ENCODE results near the gene TBC1D1. TPM values are rescaled to one million over a fixed set of nuclear protein-coding genes. Genes with fewer than 3 reads are reported as not detected.

The TBC1D1 gene
- total RNA-seq, 1 experiment from 2014 or later: 56.0 TPM

GRCh38 chr4:37958932-37959331 lies 68.0 kb downstream of the TBC1D1 start:
- intact Hi-C loops (cut with micrococcal nuclease; ENCODE audit: unreplicated experiment) (no loop called here), in situ Hi-C loops (cut with HindIII; ENCODE audit: low pct_unique_long_range_greater_than_20kb, low sequenced_read_pairs) (no loop called here)
- ATAC-seq (no peak), DNase-seq (ENCODE audit: low read depth, low spot score) (no peak)
- H3K36me3 ChIP-seq (ENCODE audit: control insufficient read depth, insufficient read depth, low read length): no peaks in the 10 kb centered on the region
- H3K27me3 ChIP-seq (ENCODE audit: control insufficient read depth, insufficient read depth, low read length): no peaks in the 10 kb centered on the region
- ChIA-PET POLR2A (no interaction called here), CTCF (no interaction called here)
- BruUV-seq (replicated peaks): no TSS peak
- no peak for TF ChIP-seq TCF7L2 (IDR thresholded peaks at IDR 0.05; ENCODE audit: low read depth, low read length)
- TF ChIP-seq SIN3A (IDR thresholded peaks at IDR 0.05; ENCODE audit: borderline replicate concordance, insufficient read depth, low read depth, low read length): no peak
- no peak for TF ChIP-seq CTCF (IDR thresholded peaks at IDR 0.05)
- no peak for TF ChIP-seq REST (IDR thresholded peaks at IDR 0.05; ENCODE audit: insufficient read depth in 1 of 2, low read depth in 2 of 2, low read length in 1 of 2)
- TF ChIP-seq POLR2AphosphoS5 (IDR thresholded peaks at IDR 0.05; ENCODE audit: low read depth, low read length): no peak
- no peak overlapping the region for H3K27ac ChIP-seq (ENCODE audit: low read length)
- H3K9me3 ChIP-seq (ENCODE audit: control insufficient read depth, insufficient read depth, low read depth, low read length): no peaks in the 10 kb centered on the region
- no peak overlapping the region for H3K4me3 ChIP-seq (ENCODE audit: low read depth in 2 of 2, low read length in 2 of 2)
- no peaks in the 10 kb centered on the region for H3K4me1 ChIP-seq (ENCODE audit: control insufficient read depth, insufficient read depth, low read length)

GRCh38 chr4:37960098-37960497 lies 69.2 kb downstream of the TBC1D1 start, which contains the start of gene PTTG2:
Gene PTTG2 (plus strand): TSS chr4:37960398. CDS start chr4:37960435, 37 bp downstream.
- DNase-seq (ENCODE audit: low read depth, low spot score): no peak
- Histone ChIP-seq H3K27ac (ENCODE audit: low read length) (no peak within 1 kb of the TSS), H3K27me3 (ENCODE audit: control insufficient read depth, insufficient read depth, low read length) (no peaks in the 10 kb centered on the region), H3K36me3 (ENCODE audit: control insufficient read depth, insufficient read depth, low read length) (no peaks in the 10 kb centered on the region), H3K4me3 (ENCODE audit: low read depth in 2 of 2, low read length in 2 of 2) (no peak within 1 kb of the TSS), H3K9me3 (ENCODE audit: control insufficient read depth, insufficient read depth, low read depth, low read length) (no peaks in the 10 kb centered on the region), H3K4me1 (ENCODE audit: control insufficient read depth, insufficient read depth, low read length) (no peaks in the 10 kb centered on the region)
- no peak for ATAC-seq
- POLR2A ChIA-PET: no interaction called here
- CTCF ChIA-PET: no interaction called here
- intact Hi-C loops (cut with micrococcal nuclease; ENCODE audit: unreplicated experiment) (no loop called here), in situ Hi-C loops (cut with HindIII; ENCODE audit: low pct_unique_long_range_greater_than_20kb, low sequenced_read_pairs) (no loop called here)
- no peak for TF ChIP-seq SIN3A (IDR thresholded peaks at IDR 0.05; ENCODE audit: borderline replicate concordance, insufficient read depth, low read depth, low read length)
- TF ChIP-seq POLR2AphosphoS5 (IDR thresholded peaks at IDR 0.05; ENCODE audit: low read depth, low read length): no peak
- BruUV-seq (replicated peaks): no TSS peak

- no peak for DNase-seq (ENCODE audit: low read depth, low spot score)
- no peaks in the 10 kb centered on the region for H3K27me3 ChIP-seq (ENCODE audit: control insufficient read depth, insufficient read depth, low read length)
- H3K36me3 ChIP-seq (ENCODE audit: control insufficient read depth, insufficient read depth, low read length): no peaks in the 10 kb centered on the region
- H3K27ac ChIP-seq (ENCODE audit: low read length): no peak overlapping the region
- BruUV-seq (replicated peaks): no TSS peak
- POLR2A ChIA-PET: no interaction called here
- no peak for TF ChIP-seq POLR2AphosphoS5 (IDR thresholded peaks at IDR 0.05; ENCODE audit: low read depth, low read length)
- TF ChIP-seq TCF7L2 (IDR thresholded peaks at IDR 0.05; ENCODE audit: low read depth, low read length): no peak
- no peak for TF ChIP-seq CTCF (IDR thresholded peaks at IDR 0.05)
- no peak for TF ChIP-seq REST (IDR thresholded peaks at IDR 0.05; ENCODE audit: insufficient read depth in 1 of 2, low read depth in 2 of 2, low read length in 1 of 2)
- TF ChIP-seq SIN3A (IDR thresholded peaks at IDR 0.05; ENCODE audit: borderline replicate concordance, insufficient read depth, low read depth, low read length): no peak
- intact Hi-C loops (cut with micrococcal nuclease; ENCODE audit: unreplicated experiment): no loop called here
- CTCF ChIA-PET: no interaction called here
- no peak overlapping the region for H3K4me3 ChIP-seq (ENCODE audit: low read depth in 2 of 2, low read length in 2 of 2)
- in situ Hi-C loops (cut with HindIII; ENCODE audit: low pct_unique_long_range_greater_than_20kb, low sequenced_read_pairs): no loop called here
- no peak for ATAC-seq
- no peaks in the 10 kb centered on the region for H3K4me1 ChIP-seq (ENCODE audit: control insufficient read depth, insufficient read depth, low read length)
- H3K9me3 ChIP-seq (ENCODE audit: control insufficient read depth, insufficient read depth, low read depth, low read length): no peaks in the 10 kb centered on the region
Measured at GRCh38 chr4:37960679-37961450, 70.0 kb downstream of the TBC1D1 start.
